H1 (cell line): ENCODE results near the gene SLC30A7. TPM values are rescaled to one million over a fixed set of nuclear protein-coding genes. Genes with fewer than 3 reads are reported as not detected.
"Not testable (repeated sequence)": the region's sequence is repeated elsewhere in the genome, so short reads cannot be mapped to it uniquely, and the experiment has no call there.

Experiments used
- CTCF ChIA-PET: fragments of 300-600 bp; sonication (Branson Sonifier 250); formaldehyde crosslinking; loops from one replicate; lab custom pipeline; 2021; ENCODE audit not compliant: partially characterized antibody; lab: Charles Lee
- POLR2A ChIA-PET: fragments of 300-600 bp; sonication (Branson Sonifier 250); formaldehyde crosslinking; loops from one replicate; lab custom pipeline; 2021; ENCODE audit warnings: inconsistent platforms; ENCODE audit not compliant: partially characterized antibody; lab: Charles Lee
- DNase-seq, 2 experiments: peaks; one replicate each; pipeline versions ENCODE4 v3.0.0 to v3.0.0-alpha.2; 2010 to 2022; ENCODE audit warnings: low spot score in 2 of 2, low read depth in 1 of 2, mixed read lengths in 1 of 2
- FAIRE-seq: peaks from 2 replicates; lab custom pipeline; 2011; peaks lifted over from hg19 to GRCh38; lab: Jason Lieb, UNC
- H2AFZ ChIP-seq: 2 replicates; pipeline ENCODE4 v1.8.1; 2012; ENCODE audit warnings: low read length, inconsistent platforms
- H2AK5ac ChIP-seq: 2 replicates; pipeline ENCODE4 v1.6.1; 2013; ENCODE audit warnings: low read depth, low read length
- H2BK120ac ChIP-seq: replicated peaks from 2 replicates; pipeline ENCODE3; 2013; ENCODE audit warnings: low read depth, low read length, inconsistent platforms
- H2BK12ac ChIP-seq: 2 replicates; pipeline ENCODE4 v1.6.1; 2013; ENCODE audit warnings: low read depth, low read length
- H2BK15ac ChIP-seq: 2 replicates; pipeline ENCODE4 v1.6.1; 2013; ENCODE audit warnings: low read length
- H2BK20ac ChIP-seq: 2 replicates; pipeline ENCODE4 v1.6.1; 2013; ENCODE audit warnings: low read length
- H2BK5ac ChIP-seq: 2 replicates; pipeline ENCODE4 v1.6.1; 2013; ENCODE audit warnings: low read depth, low read length
- H3K14ac ChIP-seq: 2 replicates; pipeline ENCODE4 v1.6.1; 2013; ENCODE audit warnings: inconsistent platforms; ENCODE audit not compliant: insufficient read length
- H3K18ac ChIP-seq: 2 replicates; pipeline ENCODE4 v1.6.1; 2013; ENCODE audit warnings: low read length; ENCODE audit errors: extremely low read depth
- H3K23ac ChIP-seq: 2 replicates; pipeline ENCODE4 v1.6.1; 2013; ENCODE audit warnings: inconsistent platforms; ENCODE audit not compliant: insufficient read length
- H3K23me2 ChIP-seq: 2 replicates; pipeline ENCODE4 v1.6.1; 2013; ENCODE audit warnings: low read depth, low read length
- H3K27ac ChIP-seq: 2 replicates; pipeline ENCODE4 v1.6.1; 2011; ENCODE audit warnings: low read depth, low read length, inconsistent platforms
- H3K27me3 ChIP-seq, 4 experiments: replicated peaks in 1 of 4; 1 replicate in 1 of 4; 2 replicates in 3 of 4; pipeline versions ENCODE4 v1.6.1 to v1.8.1; 2011 to 2013; ENCODE audit warnings: low read length in 3 of 4, mild to moderate bottlenecking in 3 of 4, inconsistent platforms in 2 of 4, mixed read lengths in 2 of 4, moderate library complexity in 1 of 4; ENCODE audit not compliant: control insufficient read depth in 3 of 4, insufficient read depth in 3 of 4; ENCODE audit errors: extremely low read depth in 1 of 4
- H3K36me3 ChIP-seq, 4 experiments: 2 replicates each; pipeline versions ENCODE4 v1.6.1 to v1.8.1; 2011 to 2013; ENCODE audit warnings: mild to moderate bottlenecking in 4 of 4, low read length in 3 of 4, moderate library complexity in 2 of 4, control low read depth in 1 of 4, inconsistent platforms in 1 of 4; ENCODE audit not compliant: insufficient read depth in 4 of 4, control insufficient read depth in 2 of 4
- H3K4ac ChIP-seq: replicated peaks from 2 replicates; pipeline ENCODE3; 2013; ENCODE audit warnings: low read length, low read depth, mixed read lengths, inconsistent platforms; ENCODE audit not compliant: insufficient read length
- H3K4me1 ChIP-seq, 4 experiments: replicated peaks in 1 of 4; 1 replicate in 1 of 4; 2 replicates in 3 of 4; pipeline versions ENCODE4 v1.6.1 to v1.8.1; 2011 to 2013; ENCODE audit warnings: low read length in 3 of 4, inconsistent platforms in 2 of 4, mixed read lengths in 1 of 4; ENCODE audit not compliant: insufficient read depth in 4 of 4, control insufficient read depth in 3 of 4
- H3K4me2 ChIP-seq, 2 experiments: 2 replicates each; pipeline versions ENCODE4 v1.6.1 to v1.8.1; 2011 to 2013; ENCODE audit warnings: low read depth in 2 of 2, low read length in 2 of 2, control low read depth in 1 of 2, inconsistent platforms in 1 of 2, mild to moderate bottlenecking in 1 of 2; ENCODE audit not compliant: insufficient read depth in 1 of 2
- H3K4me3 ChIP-seq, 4 experiments: fragments of 200-600, 300-600 bp in 1 of 4; sonication (generic), shearing (Covaris generic), sonication (Bioruptor Twin) in 1 of 4; 2 replicates each; pipeline versions ENCODE4 v1.5.1 to v1.8.1; 2011 to 2016; ENCODE audit warnings: low read length in 4 of 4, low read depth in 3 of 4, control low read depth in 2 of 4, inconsistent platforms in 2 of 4, mild to moderate bottlenecking in 2 of 4, mixed read lengths in 1 of 4, moderate library complexity in 1 of 4; ENCODE audit not compliant: insufficient read depth in 2 of 4; ENCODE audit errors: extremely low read depth in 1 of 4
- H3K56ac ChIP-seq: replicated peaks from 2 replicates; pipeline ENCODE3; 2013; ENCODE audit warnings: low read depth, mild to moderate bottlenecking, mixed read lengths, low read length, inconsistent platforms; ENCODE audit not compliant: insufficient read length
- H3K79me1 ChIP-seq: 2 replicates; pipeline ENCODE4 v1.6.1; 2013; ENCODE audit warnings: low read depth, low read length, control low read depth
- H3K79me2 ChIP-seq, 2 experiments: 2 replicates each; pipeline versions ENCODE4 v1.6.1 to v1.8.1; 2012 to 2013; ENCODE audit warnings: low read length in 2 of 2, mild to moderate bottlenecking in 2 of 2, inconsistent platforms in 1 of 2; ENCODE audit not compliant: insufficient read depth in 2 of 2, control insufficient read depth in 1 of 2
- H3K9ac ChIP-seq, 4 experiments: replicated peaks in 1 of 4; 1 replicate in 1 of 4; 2 replicates in 3 of 4; pipeline versions ENCODE4 v1.6.1 to v1.8.1; 2011 to 2013; ENCODE audit warnings: low read depth in 3 of 4, low read length in 3 of 4, control low read depth in 2 of 4, mild to moderate bottlenecking in 2 of 4, moderate library complexity in 2 of 4, inconsistent platforms in 1 of 4; ENCODE audit errors: extremely low read depth in 1 of 4
- H3K9me3 ChIP-seq, 2 experiments: 2 replicates each; pipeline versions ENCODE4 v1.6.1 to v1.8.1; 2012 to 2013; ENCODE audit warnings: mild to moderate bottlenecking in 2 of 2, moderate library complexity in 2 of 2, control low read depth in 1 of 2, inconsistent platforms in 1 of 2, low read depth in 1 of 2, low read length in 1 of 2, mixed read lengths in 1 of 2; ENCODE audit not compliant: insufficient read depth in 2 of 2
- H4K20me1 ChIP-seq, 2 experiments: replicated peaks in 1 of 2; 2 replicates each; pipeline versions ENCODE3 to v1.8.1; 2011 to 2013; ENCODE audit warnings: inconsistent platforms in 2 of 2, low read length in 2 of 2, mild to moderate bottlenecking in 1 of 2; ENCODE audit not compliant: insufficient read depth in 2 of 2, control insufficient read depth in 1 of 2
- H4K5ac ChIP-seq: 2 replicates; pipeline ENCODE4 v1.6.1; 2013; ENCODE audit warnings: low read length, low read depth, mixed read lengths, inconsistent platforms; ENCODE audit not compliant: insufficient read length
- H4K8ac ChIP-seq: 2 replicates; pipeline ENCODE4 v1.8.0; 2013; ENCODE audit warnings: mild to moderate bottlenecking, moderate library complexity, low read length, inconsistent platforms; ENCODE audit not compliant: insufficient read depth; ENCODE audit errors: extremely low read depth
- H4K91ac ChIP-seq: replicated peaks from 2 replicates; pipeline ENCODE3; 2013; ENCODE audit warnings: low read length, mixed read lengths, inconsistent platforms; ENCODE audit not compliant: insufficient read length
- WGBS, 2 experiments: shearing (Covaris generic) in 1 of 2; methylation state at CpG; one replicate each; pipeline versions ENCODE4 v1.1.6 to v1.1.7; 2013 to 2015; ENCODE audit warnings: low lambda C conversion rate in 2 of 2, mixed read lengths in 2 of 2, inconsistent platforms in 1 of 2, low coverage in 1 of 2, missing lambda C conversion rate in 1 of 2; ENCODE audit not compliant: insufficient replicate concordance in 2 of 2, insufficient coverage in 1 of 2, insufficient read length in 1 of 2; ENCODE audit errors: extremely low coverage in 1 of 2, missing lambda C conversion rate in 1 of 2; 5-methylcytosine and 5-hydroxymethylcytosine counted together
- polyA plus RNA-seq, 7 experiments: library from polyadenylated mRNA; depleted of rRNA in 3 of 7; stranded (reverse) in 5 of 7; unstranded in 2 of 7; fragments of >200 nt in 5 of 7; fragments of 200-250 nt in 2 of 7; gene quantifications; 1 replicate in 5 of 7; 2 replicates in 1 of 7; 4 replicates in 1 of 7; pipeline versions ENCODE4 v1.2.1 to v1.2.3, GENCODE V29; 2011 to 2013; ENCODE audit warnings: missing spikeins in 2 of 7, mixed read lengths in 2 of 7
- total RNA-seq: library from RNA; stranded (reverse); fragmentation: NEBNext Ultra II Directional; extraction: Animal tissue kit (Norgen Biotek cat#: 25700); gene quantifications from 2 replicates; pipeline ENCODE4 v1.2.1, GENCODE V29; 2021

The SLC30A7 gene
- total and polyA plus RNA-seq, 2 of the 8 experiments (the other 6 are each of a cell fraction or from before 2014, with no cell fraction given): 5.5 to 22.1 TPM

DNA sequence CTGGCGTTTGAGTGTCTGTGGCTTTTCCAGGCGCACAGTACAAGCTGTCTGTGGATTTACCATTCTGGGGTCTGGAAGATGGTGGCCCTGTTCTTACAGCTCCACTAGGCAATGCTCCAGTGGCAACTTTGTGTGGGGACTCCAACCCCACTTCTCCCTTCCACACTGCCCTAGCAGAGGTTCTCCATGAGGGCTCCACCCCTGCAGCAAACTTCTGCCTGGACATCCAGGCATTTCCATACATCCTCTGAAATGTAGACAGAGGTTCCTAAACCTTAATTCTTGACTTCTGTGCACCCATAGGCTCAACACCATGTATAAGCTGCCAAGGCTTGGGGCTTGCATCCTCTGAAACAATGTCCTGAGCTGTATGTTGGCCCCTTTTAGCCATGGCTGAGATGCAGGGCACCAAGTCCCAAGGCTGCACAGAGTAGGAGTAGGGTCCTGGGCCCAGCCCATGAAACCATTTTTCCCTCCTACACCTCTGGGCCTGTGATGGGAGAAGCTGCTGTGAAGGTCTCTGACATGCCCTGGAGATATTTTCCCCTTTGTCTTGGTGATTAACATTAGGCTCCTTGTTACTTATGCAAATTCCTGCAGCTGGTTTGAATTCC is 5.9 kb upstream of the SLC30A7 start:
- H3K4ac ChIP-seq, H3K4me2 ChIP-seq, H3K18ac ChIP-seq, DNase-seq, H3K27me3 ChIP-seq, H2BK20ac ChIP-seq, H3K79me1 ChIP-seq, H3K56ac ChIP-seq, H3K9ac ChIP-seq, H4K8ac ChIP-seq, H3K23me2 ChIP-seq, H4K91ac ChIP-seq, H2BK120ac ChIP-seq, H3K23ac ChIP-seq, H3K27ac ChIP-seq, H3K4me1 ChIP-seq, FAIRE-seq, H2BK12ac ChIP-seq, POLR2A ChIA-PET, H2BK5ac ChIP-seq, H3K4me3 ChIP-seq, H4K5ac ChIP-seq, H4K20me1 ChIP-seq, H2AFZ ChIP-seq, H2BK15ac ChIP-seq, H3K14ac ChIP-seq, H2AK5ac ChIP-seq: not testable (repeated sequence)
- Histone ChIP-seq H3K79me2 (peaks cover 5 to 59% of the 10 kb centered on the region in 2 experiments; a peak in 3 of 4 replicates), H3K9me3 (peaks cover 13 to 21% of the 10 kb centered on the region in 2 experiments), H3K36me3 (peaks cover 0 to 40% (median 14%) of the 10 kb centered on the region in 4 experiments; a peak in 4 of 8 replicates)
- CTCF ChIA-PET: interaction anchor here (0.7 kb wide), 1 partner anchor 30 kb away, joined by 3 read pairs; no protein-coding TSS in a partner anchor
- 91% methylated on average over 2 of the region's 2 CpGs; no CpG with 5 or more reads in 1 of the 2 experiments for WGBS, 2 experiments
